Left lung (tissue), 10 donors: ENCODE measurements around the gene MYO7A. TPM values are rescaled to one million over a fixed set of nuclear protein-coding genes. Genes with fewer than 3 reads are reported as not detected.
A peak's percentile ranks its signal among the peaks of the same experiment; 100 is the strongest.

Experiments
- ATAC-seq: fragments of 200-7000 bp; cut with Tn5 transposase; one replicate; pipeline ENCODE4 v1.9.1; 2020; ENCODE audit warnings: moderate library complexity
- DNase-seq, 4 donors: peaks; one replicate each; pipeline ENCODE4 v3.0.0-alpha.2; 2013 to 2020
- H3K27ac ChIP-seq, 2 donors: fragments of 200-600 bp; sonication (generic) in 1 of 2; one replicate each; pipeline versions ENCODE4 v1.5.0 to v1.8.0; 2020 to 2021
- H3K27me3 ChIP-seq, 2 donors: fragments of 200-600 bp; sonication (generic) in 1 of 2; one replicate each; pipeline versions ENCODE4 v1.5.0 to v1.8.0; 2020 to 2021
- H3K36me3 ChIP-seq, 2 donors: fragments of 200-600 bp; sonication (generic) in 1 of 2; one replicate each; pipeline versions ENCODE4 v1.5.0 to v1.8.0; 2020 to 2021
- H3K4me1 ChIP-seq, 2 donors: fragments of 200-600 bp; one replicate each; pipeline ENCODE4 v1.8.0; 2021
- H3K4me3 ChIP-seq, 2 donors: fragments of 200-600 bp; sonication (generic) in 1 of 2; one replicate each; pipeline versions ENCODE4 v1.5.0 to v1.8.0; 2020 to 2021; ENCODE audit warnings: mild to moderate bottlenecking in 1 of 2
- H3K9me3 ChIP-seq, 2 donors: fragments of 200-600 bp; sonication (generic) in 1 of 2; one replicate each; pipeline versions ENCODE4 v1.5.0 to v1.8.0; 2020 to 2021
- intact Hi-C, 2 donors: fragments of 100-400 bp; cut with DNase I; formaldehyde crosslinking; loops; one replicate each; pipeline versions ENCODE4 v1.11.2 to v1.14.2; 2022
- polyA plus RNA-seq, 6 donors: library from polyadenylated mRNA; unstranded; fragments of 120-200 nt; gene quantifications; one replicate each; pipeline ENCODE4 v1.2.1, GENCODE V29; 2013; ENCODE audit not compliant: insufficient read length in 6 of 6
- total RNA-seq, 2 donors: library from RNA; stranded (reverse); fragmentation: NEBNext Ultra II Directional; extraction: Animal tissue kit (Norgen Biotek cat#: 25700); gene quantifications; one replicate each; pipeline ENCODE4 v1.2.1, GENCODE V29; 2021
- TF ChIP-seq, protein P1 (sequence below), 2 donors: fragments of 200-600 bp; sonication (generic) in 1 of 2; IDR thresholded peaks; one replicate each; pipeline versions ENCODE4 v1.5.0 to v1.8.0; 2021; ENCODE audit warnings: antibody characterized with exemption in 2 of 2
- donor health status: DM: no; HTN: yes; CAD: no.
- donor health status: DM: no; HTN: no; CAD: no.

The MYO7A gene
- total and polyA plus RNA-seq, 8 donors: 4.8 to 13.5 (median 5.8) TPM

DNA sequence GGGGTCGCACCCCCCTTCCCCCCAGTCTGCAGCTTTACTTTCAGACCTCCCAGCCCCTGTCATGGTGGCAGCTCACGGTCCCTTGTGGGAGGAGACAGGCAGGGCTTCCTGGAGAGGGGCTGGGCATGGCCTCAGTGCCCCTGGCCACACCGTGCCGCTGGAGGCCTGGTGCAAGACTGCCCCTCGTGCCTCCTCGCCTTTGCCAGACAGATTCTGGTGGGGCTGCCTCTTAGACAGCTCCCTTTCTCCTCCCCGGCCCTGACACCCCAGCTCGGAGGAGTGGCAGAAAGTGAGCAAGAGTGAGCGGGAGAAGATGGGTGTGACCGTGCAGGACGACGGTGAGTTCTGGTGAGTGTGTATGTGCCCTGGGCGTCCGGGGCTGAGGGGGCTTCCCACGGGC lies 12.1 kb upstream of the MYO7A start:
- no peaks in the 10 kb centered on the region for H3K4me1 ChIP-seq
- H3K27me3 ChIP-seq: no peaks in the 10 kb centered on the region
- no peaks in the 10 kb centered on the region for H3K9me3 ChIP-seq
- H3K4me3 ChIP-seq: no peak overlapping the region
- intact Hi-C loops: no loop called here
- no peak overlapping the region for H3K27ac ChIP-seq
- peak in 1 of 4 donors; percentile 70 for DNase-seq
- ATAC-seq: no peak
- peaks cover 0 to 13% of the 10 kb centered on the region in 2 donors for H3K36me3 ChIP-seq
- TF ChIP-seq, protein P1, sequence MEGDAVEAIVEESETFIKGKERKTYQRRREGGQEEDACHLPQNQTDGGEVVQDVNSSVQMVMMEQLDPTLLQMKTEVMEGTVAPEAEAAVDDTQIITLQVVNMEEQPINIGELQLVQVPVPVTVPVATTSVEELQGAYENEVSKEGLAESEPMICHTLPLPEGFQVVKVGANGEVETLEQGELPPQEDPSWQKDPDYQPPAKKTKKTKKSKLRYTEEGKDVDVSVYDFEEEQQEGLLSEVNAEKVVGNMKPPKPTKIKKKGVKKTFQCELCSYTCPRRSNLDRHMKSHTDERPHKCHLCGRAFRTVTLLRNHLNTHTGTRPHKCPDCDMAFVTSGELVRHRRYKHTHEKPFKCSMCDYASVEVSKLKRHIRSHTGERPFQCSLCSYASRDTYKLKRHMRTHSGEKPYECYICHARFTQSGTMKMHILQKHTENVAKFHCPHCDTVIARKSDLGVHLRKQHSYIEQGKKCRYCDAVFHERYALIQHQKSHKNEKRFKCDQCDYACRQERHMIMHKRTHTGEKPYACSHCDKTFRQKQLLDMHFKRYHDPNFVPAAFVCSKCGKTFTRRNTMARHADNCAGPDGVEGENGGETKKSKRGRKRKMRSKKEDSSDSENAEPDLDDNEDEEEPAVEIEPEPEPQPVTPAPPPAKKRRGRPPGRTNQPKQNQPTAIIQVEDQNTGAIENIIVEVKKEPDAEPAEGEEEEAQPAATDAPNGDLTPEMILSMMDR (IDR thresholded peaks at IDR 0.05): no peak

DNA sequence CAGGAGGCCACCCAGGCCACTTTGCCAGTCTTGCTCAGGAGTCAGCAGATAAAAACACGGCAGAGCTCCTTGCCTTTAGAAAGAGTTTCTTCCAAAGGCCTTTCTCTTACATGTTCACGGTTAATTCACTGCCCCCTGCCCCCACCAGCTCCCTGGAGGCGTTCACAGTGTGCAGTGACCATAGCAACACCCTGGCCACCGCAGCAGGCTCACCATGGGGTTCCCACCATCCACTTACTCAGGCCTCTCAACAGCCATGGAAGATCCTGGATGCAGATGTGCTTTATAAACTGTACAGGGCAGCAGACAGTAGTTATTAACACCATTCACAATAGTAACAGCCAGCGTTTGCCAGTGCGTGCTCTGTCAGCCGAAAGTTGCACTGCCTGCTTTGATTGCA lies 10.6 kb upstream of the MYO7A start:
- peak in 1 of 4 donors; percentile 30 for DNase-seq
- TF ChIP-seq, protein P1 (IDR thresholded peaks at IDR 0.05): no peak
- H3K27ac ChIP-seq: no peak overlapping the region
- peaks cover 0 to 13% of the 10 kb centered on the region in 2 donors for H3K36me3 ChIP-seq
- no peak for ATAC-seq
- no peaks in the 10 kb centered on the region for H3K4me1 ChIP-seq
- intact Hi-C loops: no loop called here
- no peak overlapping the region for H3K4me3 ChIP-seq
- no peaks in the 10 kb centered on the region for H3K27me3 ChIP-seq
- no peaks in the 10 kb centered on the region for H3K9me3 ChIP-seq

DNA sequence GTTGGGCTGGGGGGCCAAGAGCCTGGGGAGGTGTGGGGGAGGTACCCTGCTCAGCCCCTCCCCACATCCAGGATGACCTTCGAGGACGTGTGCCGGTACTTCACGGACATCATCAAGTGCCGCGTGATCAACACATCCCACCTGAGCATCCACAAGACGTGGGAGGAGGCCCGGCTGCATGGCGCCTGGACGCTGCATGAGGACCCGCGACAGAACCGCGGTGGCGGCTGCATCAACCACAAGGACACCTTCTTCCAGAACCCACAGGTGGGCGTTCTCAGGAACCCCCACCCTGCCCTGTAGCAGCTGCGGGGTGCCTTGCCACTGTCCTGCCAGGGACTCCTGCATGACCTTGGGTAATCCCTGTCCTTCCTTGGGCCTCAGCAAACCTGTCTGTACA lies 10.0 kb upstream of the MYO7A start:
- Histone ChIP-seq H3K9me3 (no peaks in the 10 kb centered on the region), H3K4me3 (no peak overlapping the region), H3K27ac (no peak overlapping the region), H3K27me3 (no peaks in the 10 kb centered on the region), H3K36me3 (peaks cover 0 to 13% of the 10 kb centered on the region in 2 donors), H3K4me1 (no peaks in the 10 kb centered on the region)
- TF ChIP-seq, protein P1 (IDR thresholded peaks at IDR 0.05): no peak
- no peak for ATAC-seq
- intact Hi-C loops: no loop called here
- peak in 1 of 4 donors; percentile 72 for DNase-seq

DNA sequence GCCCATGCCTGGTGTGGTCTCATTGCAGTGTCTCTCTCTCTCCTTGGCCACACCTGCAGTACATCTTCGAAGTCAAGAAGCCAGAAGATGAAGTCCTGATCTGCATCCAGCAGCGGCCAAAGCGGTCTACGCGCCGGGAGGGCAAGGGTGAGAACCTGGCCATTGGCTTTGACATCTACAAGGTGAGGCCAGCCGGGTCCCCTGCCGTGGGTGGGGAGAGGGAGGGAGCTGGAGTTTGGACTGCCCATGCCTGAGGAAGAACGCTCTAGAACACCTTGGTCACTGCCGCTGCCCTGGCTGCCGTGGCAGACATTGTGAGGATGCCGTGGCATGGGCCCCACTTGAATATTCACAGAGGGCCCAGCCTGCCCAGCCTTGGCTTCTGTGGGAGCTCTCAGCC lies 9.1 kb upstream of the MYO7A start:
- DNase-seq (peak in 1 of 4 donors; percentile 75), ATAC-seq (no peak)
- Histone ChIP-seq H3K27ac (no peak overlapping the region), H3K36me3 (peaks cover 0 to 13% of the 10 kb centered on the region in 2 donors), H3K4me1 (no peaks in the 10 kb centered on the region), H3K27me3 (no peaks in the 10 kb centered on the region), H3K4me3 (no peak overlapping the region), H3K9me3 (no peaks in the 10 kb centered on the region)
- TF ChIP-seq, protein P1 (IDR thresholded peaks at IDR 0.05): no peak
- intact Hi-C loops: no loop called here

DNA sequence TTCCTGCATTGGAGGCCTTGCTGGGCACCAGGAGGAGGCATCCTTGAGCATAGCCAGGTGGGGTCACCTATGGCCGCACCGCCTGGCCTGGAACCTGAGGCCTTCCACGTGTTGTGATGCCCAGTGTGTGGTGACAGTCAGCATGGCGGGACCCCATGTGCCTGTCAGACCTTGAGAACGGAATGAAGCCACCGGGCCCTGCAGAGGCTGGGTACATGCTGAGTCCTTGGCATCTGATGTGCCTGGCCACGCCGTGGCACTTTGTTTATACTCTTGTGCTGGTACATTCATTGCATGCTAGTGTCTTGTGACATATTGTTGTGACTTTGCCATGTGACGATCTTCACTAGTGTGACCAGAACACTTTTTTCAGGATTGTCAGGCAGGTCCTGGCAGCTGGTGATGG lies 8.5 kb upstream of the MYO7A start:
- no peak for ATAC-seq

More for the DNA sequence above, 8.5 kb upstream of the MYO7A start:
- H3K9me3 ChIP-seq: no peaks in the 10 kb centered on the region
- TF ChIP-seq, protein P1 (IDR thresholded peaks at IDR 0.05): no peak
- DNase-seq: peak in 1 of 4 donors; percentile 74
- H3K27me3 ChIP-seq: no peaks in the 10 kb centered on the region
- H3K27ac ChIP-seq: no peak overlapping the region
- H3K4me3 ChIP-seq: no peak overlapping the region
- peaks cover 0 to 13% of the 10 kb centered on the region in 2 donors for H3K36me3 ChIP-seq
- intact Hi-C loops: no loop called here
- no peaks in the 10 kb centered on the region for H3K4me1 ChIP-seq
